Activated gamma-delta T cell (primary cell): Measurements from ENCODE around the gene SRGAP2C.
"Not testable (repeated sequence)": the region's sequence is repeated elsewhere in the genome, so short reads cannot be mapped to it uniquely, and the experiment has no call there.

Source experiments
- DNase-seq: peaks from one replicate; lab custom pipeline; 2025; lab: John Stamatoyannopoulos, UW
- total RNA-seq, 2 donors: gene quantifications; one replicate each; lab custom pipeline; 2026; lab: John Stamatoyannopoulos, UW

The SRGAP2C gene
- total RNA-seq = 11.6 to 12.9 reads per million in 2 donors

- DNase-seq = peak; percentile 66
Measured at GRCh38 chr1:121184290-121185127, at the start of gene SRGAP2C, which contains the start of gene FAM72B. TSS of gene SRGAP2C (plus strand) at chr1:121184975. CDS start at chr1:121187447, 2,472 bp downstream. TSS of gene FAM72B (minus strand) at chr1:121184340. CDS start at chr1:121183489, 851 bp downstream.

- DNase-seq = not testable (repeated sequence)
Measured at GRCh38 chr1:121140393-121140792, 44.4 kb upstream of the SRGAP2C start.

- not testable (repeated sequence) for DNase-seq
Measured at GRCh38 chr1:121148489-121149190, 36.1 kb upstream of the SRGAP2C start.

- not testable (repeated sequence) for DNase-seq
Measured at GRCh38 chr1:121151294-121151693, 33.5 kb upstream of the SRGAP2C start.

GRCh38 chr1:121152788-121153187 lies 32.0 kb upstream of the SRGAP2C start:
- DNase-seq = not testable (repeated sequence)

GRCh38 chr1:121154811-121155210 lies 30.0 kb upstream of the SRGAP2C start:
- not testable (repeated sequence) for DNase-seq

GRCh38 chr1:121155671-121156358 lies 29.0 kb upstream of the SRGAP2C start:
- not testable (repeated sequence) for DNase-seq

- not testable (repeated sequence) for DNase-seq
Measured at GRCh38 chr1:121156958-121157603, 27.7 kb upstream of the SRGAP2C start.

GRCh38 chr1:121157609-121158008 lies 27.2 kb upstream of the SRGAP2C start:
- DNase-seq = not testable (repeated sequence)

GRCh38 chr1:121160118-121160517 lies 24.7 kb upstream of the SRGAP2C start:
- DNase-seq = not testable (repeated sequence)

GRCh38 chr1:121161199-121161901 lies 23.4 kb upstream of the SRGAP2C start:
- DNase-seq = not testable (repeated sequence)

GRCh38 chr1:121163850-121164757 lies 20.7 kb upstream of the SRGAP2C start:
- not testable (repeated sequence) for DNase-seq

- not testable (repeated sequence) for DNase-seq
Measured at GRCh38 chr1:121165296-121165695, 19.5 kb upstream of the SRGAP2C start.

- DNase-seq = not testable (repeated sequence)
Measured at GRCh38 chr1:121167225-121167738, 17.5 kb upstream of the SRGAP2C start.

GRCh38 chr1:121168152-121168668 lies 16.6 kb upstream of the SRGAP2C start:
- DNase-seq = not testable (repeated sequence)

GRCh38 chr1:121176649-121177048 lies 8.1 kb upstream of the SRGAP2C start:
- not testable (repeated sequence) for DNase-seq

GRCh38 chr1:121178197-121178596 lies 6.6 kb upstream of the SRGAP2C start:
- DNase-seq = not testable (repeated sequence)

GRCh38 chr1:121183867-121184266 lies 908 bp upstream of the SRGAP2C start:
- DNase-seq = not testable (repeated sequence)

- DNase-seq = not testable (repeated sequence)
Measured at GRCh38 chr1:121185140-121185708, 449 bp downstream of the SRGAP2C start.
